HepG2 (cell line): ENCODE data around the gene TXLNA. TPM values are rescaled to one million over a fixed set of nuclear protein-coding genes. Genes with fewer than 3 reads are reported as not detected.
A peak's percentile ranks its signal among the peaks of the same experiment; 100 is the strongest.

Source experiments
- ATF7-NPFF ChIP-seq: sonication (generic); formaldehyde crosslinking; IDR thresholded peaks from 2 replicates; pipeline ENCODE4 v1.8.1; 2023; ENCODE audit warnings: mild to moderate bottlenecking, low read depth, missing genetic modification reagents, moderate library complexity
- CEBPG ChIP-seq: IDR thresholded peaks from 2 replicates; pipeline ENCODE4 v1.6.1; 2016
- DMAP1 ChIP-seq: IDR thresholded peaks from 2 replicates; pipeline ENCODE4 v1.6.1; 2016
- ELF4 ChIP-seq: sonication (generic); formaldehyde crosslinking; IDR thresholded peaks from 2 replicates; pipeline ENCODE4 v1.5.0; 2020; ENCODE audit warnings: missing genetic modification reagents, mild to moderate bottlenecking, moderate library complexity, borderline replicate concordance
- HCFC1 ChIP-seq: fragments of 150-350 bp; IDR thresholded peaks from 2 replicates; pipeline ENCODE4 v1.6.1; 2014; ENCODE audit warnings: low read depth, low read length
- IRF2 ChIP-seq: IDR thresholded peaks from 2 replicates; pipeline ENCODE4 v1.6.1; 2018; ENCODE audit warnings: missing genetic modification reagents, missing compliant biosample characterization
- MYNN ChIP-seq: sonication (generic); formaldehyde crosslinking; IDR thresholded peaks from 2 replicates; pipeline ENCODE4 v1.4.0; 2020; ENCODE audit warnings: mild to moderate bottlenecking, low read depth, missing genetic modification reagents
- SKIL ChIP-seq: sonication (generic); formaldehyde crosslinking; IDR thresholded peaks from 2 replicates; pipeline ENCODE4 v1.8.0; 2022; ENCODE audit warnings: missing genetic modification reagents, mild to moderate bottlenecking, moderate library complexity, borderline replicate concordance
- SMC3 ChIP-seq: IDR thresholded peaks from 2 replicates; pipeline ENCODE4 v1.6.1; 2011; ENCODE audit warnings: low read length, improper control_type of control experiment
- THAP8 ChIP-seq: sonication (generic); formaldehyde crosslinking; IDR thresholded peaks from 2 replicates; pipeline ENCODE4 v1.5.1; 2020; ENCODE audit warnings: missing genetic modification reagents, mild to moderate bottlenecking, borderline replicate concordance
- YY1 ChIP-seq: IDR thresholded peaks from 2 replicates; pipeline ENCODE4 v1.6.1; 2011; ENCODE audit warnings: low read length, low read depth, moderate library complexity, mild to moderate bottlenecking; ENCODE audit not compliant: insufficient read depth, insufficient replicate concordance
- ZNF17 ChIP-seq: sonication (generic); formaldehyde crosslinking; IDR thresholded peaks from 2 replicates; pipeline ENCODE4 v1.5.0; 2020; ENCODE audit warnings: mild to moderate bottlenecking, missing genetic modification reagents
- ZNF430 ChIP-seq: sonication (generic); formaldehyde crosslinking; IDR thresholded peaks from 2 replicates; pipeline ENCODE4 v1.9.0; 2021; ENCODE audit warnings: mild to moderate bottlenecking, missing genetic modification reagents
- ZNF546 ChIP-seq: sonication (generic); formaldehyde crosslinking; conservative IDR thresholded peaks from 2 replicates; pipeline ENCODE4 v1.8.1; 2023; ENCODE audit warnings: mild to moderate bottlenecking, missing genetic modification reagents
- ZNF547 ChIP-seq: sonication (generic); formaldehyde crosslinking; IDR thresholded peaks from 2 replicates; pipeline ENCODE4 v1.5.1; 2020; ENCODE audit warnings: mild to moderate bottlenecking, missing genetic modification reagents
- ZNF567 ChIP-seq: sonication (generic); formaldehyde crosslinking; IDR thresholded peaks from 2 replicates; pipeline ENCODE4 v1.8.1; 2023; ENCODE audit warnings: mild to moderate bottlenecking, missing genetic modification reagents, borderline replicate concordance
- ZNF879 ChIP-seq: sonication (generic); formaldehyde crosslinking; IDR thresholded peaks from 2 replicates; pipeline ENCODE4 v1.8.1; 2023; ENCODE audit warnings: missing genetic modification reagents
- ZSCAN5A ChIP-seq: sonication (generic); formaldehyde crosslinking; IDR thresholded peaks from 2 replicates; pipeline ENCODE4 v1.8.0; 2022; ENCODE audit warnings: mild to moderate bottlenecking, missing genetic modification reagents, borderline replicate concordance
- ZSCAN9 ChIP-seq: IDR thresholded peaks from 2 replicates; pipeline ENCODE4 v1.6.1; 2016; ENCODE audit warnings: borderline replicate concordance
- polyA plus RNA-seq, 8 experiments: library from polyadenylated mRNA; depleted of rRNA in 3 of 8; stranded (reverse) in 7 of 8; unstranded in 1 of 8; fragments of >200 nt; fragmentation: Illumina TruSeq in 4 of 8; extraction: Trizol in 4 of 8; gene quantifications; 2 replicates each; pipeline versions ENCODE4 v1.2.1 to v1.2.3, GENCODE V29; 2011 to 2016; ENCODE audit warnings: low read depth in 4 of 8, missing spikeins in 1 of 8, mixed read lengths in 1 of 8; ENCODE audit not compliant: insufficient read depth in 1 of 8
- total RNA-seq, 5 experiments: library from RNA; depleted of rRNA; stranded (reverse); fragments of >200 nt; fragmentation: Illumina TruSeq; extraction: Trizol; gene quantifications; 2 replicates each; pipeline ENCODE4 v1.2.3, GENCODE V29; 2016; ENCODE audit warnings: low read depth in 1 of 5
- TF ChIP-seq, protein P1 (sequence below): sonication (generic); formaldehyde crosslinking; IDR thresholded peaks from 2 replicates; pipeline ENCODE4 v1.5.0; 2020; ENCODE audit warnings: missing genetic modification reagents
- TF ChIP-seq, protein P2 (sequence below): sonication (generic); formaldehyde crosslinking; IDR thresholded peaks from 2 replicates; pipeline ENCODE4 v1.9.0; 2021; ENCODE audit warnings: missing genetic modification reagents, borderline replicate concordance

Gene TXLNA
- total and polyA plus RNA-seq, 2 of the 13 experiments (the other 11 are each of a cell fraction or from before 2014, with no cell fraction given): 29.6 to 67.8 TPM

DNA sequence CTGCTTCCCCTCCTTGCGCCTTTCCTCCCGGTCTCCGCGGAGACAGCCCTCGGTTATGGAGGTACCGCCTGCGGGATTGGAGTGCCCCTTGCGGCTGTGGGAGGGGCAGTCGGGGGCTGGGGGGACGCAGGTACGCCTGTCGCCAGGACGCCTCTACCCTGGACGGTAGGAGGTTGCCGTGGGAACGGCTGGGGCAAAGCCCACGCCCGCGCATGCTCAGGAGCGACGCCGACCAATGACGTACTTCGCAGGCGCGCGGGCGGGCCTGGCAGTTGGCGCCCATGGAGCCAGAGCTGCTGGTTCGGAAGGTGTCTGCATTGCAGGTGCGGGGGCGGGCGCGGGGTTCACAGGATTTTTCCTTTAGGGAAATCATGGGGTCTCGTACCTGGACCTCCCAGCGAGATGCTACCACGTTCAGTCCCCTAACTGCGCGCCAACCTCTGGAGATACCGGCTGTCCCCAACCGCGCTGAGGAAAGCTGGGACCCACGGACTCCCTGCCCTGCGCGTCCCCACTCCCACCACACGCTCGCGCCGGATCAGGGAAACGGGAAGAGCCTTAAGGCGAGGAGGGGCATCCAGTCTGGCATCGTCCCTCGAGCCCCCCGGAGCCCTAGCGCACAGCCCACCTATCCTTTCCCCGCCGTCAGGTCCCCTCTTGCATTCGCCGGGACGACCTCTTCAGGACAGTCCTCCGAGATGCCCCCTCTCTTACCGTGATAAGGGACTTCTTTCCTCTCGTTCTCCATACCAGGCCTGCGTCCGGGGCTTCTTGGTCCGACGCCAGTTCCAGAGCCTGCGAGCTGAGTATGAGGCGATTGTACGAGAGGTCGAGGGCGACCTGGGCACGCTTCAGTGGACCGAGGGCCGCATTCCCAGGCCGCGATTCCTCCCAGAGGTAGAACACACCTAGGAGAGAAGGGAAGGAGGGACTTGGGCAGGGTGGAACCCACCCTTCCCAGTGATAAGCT, 26.2 kb downstream of the TXLNA start, which contains the start of gene IQCC (continued):
- 0 out of 2 replicates have a peak, but pooled peaks have one; percentile 60 for TF ChIP-seq ZSCAN5A (CRISPR knock-in tag)
- TF ChIP-seq IRF2 (CRISPR knock-in tag): no peak
- TF ChIP-seq ZNF547: peak; percentile 70; the same call in 1 of the 2 replicates
- peak; percentile 30; the same call in 1 of the 2 replicates for TF ChIP-seq HCFC1
- TF ChIP-seq ZNF430 (CRISPR knock-in tag): no peak
- TF ChIP-seq, protein P1, sequence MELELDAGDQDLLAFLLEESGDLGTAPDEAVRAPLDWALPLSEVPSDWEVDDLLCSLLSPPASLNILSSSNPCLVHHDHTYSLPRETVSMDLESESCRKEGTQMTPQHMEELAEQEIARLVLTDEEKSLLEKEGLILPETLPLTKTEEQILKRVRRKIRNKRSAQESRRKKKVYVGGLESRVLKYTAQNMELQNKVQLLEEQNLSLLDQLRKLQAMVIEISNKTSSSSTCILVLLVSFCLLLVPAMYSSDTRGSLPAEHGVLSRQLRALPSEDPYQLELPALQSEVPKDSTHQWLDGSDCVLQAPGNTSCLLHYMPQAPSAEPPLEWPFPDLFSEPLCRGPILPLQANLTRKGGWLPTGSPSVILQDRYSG (CRISPR knock-in tag): no peak
- TF ChIP-seq ZSCAN9 (CRISPR knock-in tag): peak; percentile 29; the same call in 1 of the 2 replicates
- peak; percentile 65 for TF ChIP-seq YY1
- no peak for TF ChIP-seq ZNF17
- no peak for TF ChIP-seq ELF4 (CRISPR knock-in tag)
- 0 out of 2 replicates have a peak, but pooled peaks have one; percentile 31 for TF ChIP-seq THAP8 (CRISPR knock-in tag)
- TF ChIP-seq ZNF567 (CRISPR knock-in tag): no peak
- no peak for TF ChIP-seq SMC3
- no peak for TF ChIP-seq ZNF546 (CRISPR knock-in tag)
- TF ChIP-seq, protein P2, sequence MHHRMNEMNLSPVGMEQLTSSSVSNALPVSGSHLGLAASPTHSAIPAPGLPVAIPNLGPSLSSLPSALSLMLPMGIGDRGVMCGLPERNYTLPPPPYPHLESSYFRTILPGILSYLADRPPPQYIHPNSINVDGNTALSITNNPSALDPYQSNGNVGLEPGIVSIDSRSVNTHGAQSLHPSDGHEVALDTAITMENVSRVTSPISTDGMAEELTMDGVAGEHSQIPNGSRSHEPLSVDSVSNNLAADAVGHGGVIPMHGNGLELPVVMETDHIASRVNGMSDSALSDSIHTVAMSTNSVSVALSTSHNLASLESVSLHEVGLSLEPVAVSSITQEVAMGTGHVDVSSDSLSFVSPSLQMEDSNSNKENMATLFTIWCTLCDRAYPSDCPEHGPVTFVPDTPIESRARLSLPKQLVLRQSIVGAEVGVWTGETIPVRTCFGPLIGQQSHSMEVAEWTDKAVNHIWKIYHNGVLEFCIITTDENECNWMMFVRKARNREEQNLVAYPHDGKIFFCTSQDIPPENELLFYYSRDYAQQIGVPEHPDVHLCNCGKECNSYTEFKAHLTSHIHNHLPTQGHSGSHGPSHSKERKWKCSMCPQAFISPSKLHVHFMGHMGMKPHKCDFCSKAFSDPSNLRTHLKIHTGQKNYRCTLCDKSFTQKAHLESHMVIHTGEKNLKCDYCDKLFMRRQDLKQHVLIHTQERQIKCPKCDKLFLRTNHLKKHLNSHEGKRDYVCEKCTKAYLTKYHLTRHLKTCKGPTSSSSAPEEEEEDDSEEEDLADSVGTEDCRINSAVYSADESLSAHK (CRISPR knock-in tag): no peak
- no peak for TF ChIP-seq CEBPG (CRISPR knock-in tag)
- peak; percentile 80 for TF ChIP-seq ATF7-NPFF (CRISPR knock-in tag)
- no peak for TF ChIP-seq DMAP1 (CRISPR knock-in tag)
- no peak for TF ChIP-seq SKIL (CRISPR knock-in tag)
- TF ChIP-seq MYNN (CRISPR knock-in tag): 0 out of 2 replicates have a peak, but pooled peaks have one; percentile 37
- TF ChIP-seq ZNF879 (CRISPR knock-in tag): no peak
